ENCODE results near the gene JHY. TPM values are rescaled to one million over a fixed set of nuclear protein-coding genes. Genes with fewer than 3 reads are reported as not detected.

Gene JHY
- total and polyA plus RNA-seq, 3 experiments from 2014 or later = 4.3 to 7.6 (median 4.9) TPM

DNA sequence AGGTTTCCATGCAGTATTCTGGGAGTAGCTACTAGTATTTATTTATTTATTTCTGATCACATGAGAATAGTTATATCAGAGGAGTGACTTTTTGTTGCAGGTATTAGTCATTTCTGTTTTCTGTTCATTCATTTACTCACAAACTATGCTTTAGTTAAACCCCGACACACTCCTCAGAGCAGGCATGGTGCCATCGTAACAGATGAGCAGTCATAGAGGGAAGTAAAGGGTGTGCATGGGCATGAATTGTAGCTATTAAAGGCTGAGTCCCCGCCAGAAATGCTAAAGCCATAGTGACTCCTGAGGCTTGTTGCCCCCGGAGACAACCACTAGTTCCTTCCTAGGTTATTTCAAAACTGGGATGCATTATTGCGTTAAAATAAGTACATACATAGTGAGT is 10.6 kb downstream of the JHY start:
- H3K27me3 Mint-ChIP-seq = no peaks in the 10 kb centered on the region
- no peak overlapping the region for H3K27ac ChIP-seq (ENCODE audit: low read depth, low read length)
- no peaks in the 10 kb centered on the region for H3K9me3 Mint-ChIP-seq
- no peaks in the 10 kb centered on the region for H3K9me3 ChIP-seq (ENCODE audit: low read length)
- no peaks in the 10 kb centered on the region for H3K27me3 ChIP-seq (ENCODE audit: insufficient read depth, low read length, poor library complexity, severe bottlenecking)
- H3K4me3 ChIP-seq (ENCODE audit: low read length) = no peak overlapping the region
- H3K36me3 Mint-ChIP-seq = peaks cover 0 to 15% (median 2%) of the 10 kb centered on the region in 3 donors
- no peak overlapping the region for H3K4me3 Mint-ChIP-seq
- POLR2A ChIA-PET = no interaction called here
- no peak for DNase-seq
- CTCF ChIA-PET = interaction anchor here (1.1 kb wide), 1 partner anchor 130 kb away, joined by 3 read pairs; no protein-coding TSS in a partner anchor
- H3K4me1 ChIP-seq (ENCODE audit: insufficient read depth, low read length) = no peaks in the 10 kb centered on the region
- peaks cover 1 to 15% (median 6%) of the 10 kb centered on the region in 3 donors for H3K4me1 Mint-ChIP-seq
- no peaks in the 10 kb centered on the region for H3K36me3 ChIP-seq (ENCODE audit: insufficient read depth, low read length)
- H3K27ac Mint-ChIP-seq = no peak overlapping the region

DNA sequence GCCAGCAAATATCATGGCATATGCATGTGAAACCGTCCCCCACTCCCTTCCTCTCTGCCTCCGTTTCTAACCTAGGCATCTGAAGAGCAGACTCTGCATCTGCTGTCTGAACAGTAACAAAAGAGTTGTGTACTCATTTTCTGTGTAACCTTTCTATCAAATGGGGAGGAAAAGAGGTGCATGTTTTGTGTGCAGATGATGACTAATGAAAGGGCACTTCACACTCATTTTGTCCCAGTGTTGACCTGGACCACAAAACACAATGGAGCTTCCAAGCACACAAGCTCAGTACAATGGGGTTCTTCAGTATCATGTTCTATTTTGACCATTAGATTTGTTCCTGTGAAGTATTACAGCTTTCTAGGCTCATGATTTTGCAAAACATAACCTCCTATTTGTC is 13.0 kb downstream of the JHY start:
- H3K4me1 ChIP-seq (ENCODE audit: insufficient read depth, low read length) = no peaks in the 10 kb centered on the region
- peaks cover 0 to 15% (median 6%) of the 10 kb centered on the region in 3 donors for H3K36me3 Mint-ChIP-seq
- no peaks in the 10 kb centered on the region for H3K9me3 Mint-ChIP-seq
- H3K27me3 ChIP-seq (ENCODE audit: insufficient read depth, low read length, poor library complexity, severe bottlenecking) = no peaks in the 10 kb centered on the region
- no peak overlapping the region for H3K4me3 Mint-ChIP-seq
- no peak for DNase-seq
- POLR2A ChIA-PET = no interaction called here
- H3K4me3 ChIP-seq (ENCODE audit: low read length) = no peak overlapping the region
- CTCF ChIA-PET = interaction anchor here (1.0 kb wide), 1 partner anchor 12 kb away, joined by 3 read pairs; no protein-coding TSS in a partner anchor
- H3K27ac ChIP-seq (ENCODE audit: low read depth, low read length) = no peak overlapping the region
- H3K27ac Mint-ChIP-seq = no peak overlapping the region
- H3K4me1 Mint-ChIP-seq = peaks cover 0 to 6% (median 0%) of the 10 kb centered on the region in 3 donors
- H3K27me3 Mint-ChIP-seq = no peaks in the 10 kb centered on the region
- no peaks in the 10 kb centered on the region for H3K9me3 ChIP-seq (ENCODE audit: low read length)
- H3K36me3 ChIP-seq (ENCODE audit: insufficient read depth, low read length) = no peaks in the 10 kb centered on the region

GRCh38 chr11:122897606-122898210 is 15.1 kb downstream of the JHY start:
- ChIA-PET POLR2A (no interaction called here), CTCF (no interaction called here)

GRCh38 chr11:122898799-122899198 is 16.2 kb downstream of the JHY start:
- Histone ChIP-seq H3K27ac (ENCODE audit: low read depth, low read length) (no peak overlapping the region), H3K4me3 (ENCODE audit: low read length) (no peak overlapping the region), H3K36me3 (ENCODE audit: insufficient read depth, low read length) (no peaks in the 10 kb centered on the region), H3K4me1 (ENCODE audit: insufficient read depth, low read length) (no peaks in the 10 kb centered on the region), H3K27me3 (ENCODE audit: insufficient read depth, low read length, poor library complexity, severe bottlenecking) (no peaks in the 10 kb centered on the region), H3K9me3 (ENCODE audit: low read length) (no peaks in the 10 kb centered on the region)
- ChIA-PET CTCF (no interaction called here), POLR2A (no interaction called here)
- H3K27me3 Mint-ChIP-seq = no peaks in the 10 kb centered on the region
- no peak overlapping the region for H3K27ac Mint-ChIP-seq
- H3K36me3 Mint-ChIP-seq = peaks cover 0 to 22% (median 6%) of the 10 kb centered on the region in 3 donors
- no peak for DNase-seq
- H3K4me3 Mint-ChIP-seq = no peak overlapping the region
- no peaks in the 10 kb centered on the region for H3K9me3 Mint-ChIP-seq
- no peaks in the 10 kb centered on the region for H3K4me1 Mint-ChIP-seq

More at GRCh38 chr11:122897606-122898210, 15.1 kb downstream of the JHY start:
- no peak overlapping the region for H3K27ac ChIP-seq (ENCODE audit: low read depth, low read length)
- H3K27ac Mint-ChIP-seq = no peak overlapping the region
- H3K27me3 ChIP-seq (ENCODE audit: insufficient read depth, low read length, poor library complexity, severe bottlenecking) = no peaks in the 10 kb centered on the region
- H3K36me3 ChIP-seq (ENCODE audit: insufficient read depth, low read length) = no peaks in the 10 kb centered on the region
- peaks cover 0 to 19% (median 6%) of the 10 kb centered on the region in 3 donors for H3K36me3 Mint-ChIP-seq
- H3K4me1 Mint-ChIP-seq = peaks cover 0 to under 1% (median 0%) of the 10 kb centered on the region in 3 donors
- no peak overlapping the region for H3K4me3 ChIP-seq (ENCODE audit: low read length)
- no peaks in the 10 kb centered on the region for H3K9me3 Mint-ChIP-seq
- H3K4me3 Mint-ChIP-seq = no peak overlapping the region
- H3K9me3 ChIP-seq (ENCODE audit: low read length) = no peaks in the 10 kb centered on the region
- DNase-seq = no peak
- H3K4me1 ChIP-seq (ENCODE audit: insufficient read depth, low read length) = no peaks in the 10 kb centered on the region
- H3K27me3 Mint-ChIP-seq = no peaks in the 10 kb centered on the region

- Histone ChIP-seq H3K36me3 (ENCODE audit: insufficient read depth, low read length) (no peaks in the 10 kb centered on the region), H3K9me3 (ENCODE audit: low read length) (no peaks in the 10 kb centered on the region), H3K4me1 (ENCODE audit: insufficient read depth, low read length) (no peaks in the 10 kb centered on the region), H3K4me3 (ENCODE audit: low read length) (no peak overlapping the region), H3K27me3 (ENCODE audit: insufficient read depth, low read length, poor library complexity, severe bottlenecking) (no peaks in the 10 kb centered on the region), H3K27ac (ENCODE audit: low read depth, low read length) (no peak overlapping the region)
- Mint-ChIP-seq H3K9me3 (no peaks in the 10 kb centered on the region), H3K27ac (peak overlapping the region in 1 of 8 donors; percentile 26), H3K4me1 (no peaks in the 10 kb centered on the region), H3K4me3 (no peak overlapping the region), H3K36me3 (peaks cover 0 to 34% (median 4%) of the 10 kb centered on the region in 3 donors), H3K27me3 (no peaks in the 10 kb centered on the region)
- DNase-seq = no peak
- POLR2A ChIA-PET = interaction anchor here (0.6 kb wide), 1 partner anchor 80 kb away, joined by 4 read pairs; no protein-coding TSS in a partner anchor
- CTCF ChIA-PET = interaction anchor here (1.4 kb wide), 1 partner anchor 9 kb away, joined by 3 read pairs; no protein-coding TSS in a partner anchor
These were observed 18.1 kb downstream of the JHY start for GRCh38 chr11:122900587-122901202.

DNA sequence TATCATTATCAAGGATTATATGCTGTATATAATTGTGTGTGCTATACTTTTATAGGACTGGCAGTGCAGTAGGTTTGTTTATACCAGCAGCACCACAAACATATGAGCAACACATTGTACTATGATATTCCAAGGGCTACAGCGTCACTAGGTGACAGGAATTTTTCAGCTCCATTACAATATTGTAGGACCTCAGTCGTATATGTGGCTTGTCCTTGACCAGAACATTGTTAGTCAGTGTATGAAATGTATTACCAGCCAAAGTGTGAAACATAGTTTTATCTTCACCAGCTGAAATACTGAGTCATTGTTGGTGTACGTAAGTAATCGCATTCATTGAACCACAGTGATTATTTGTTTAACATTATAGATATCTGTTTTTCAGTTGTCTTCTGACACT is 20.4 kb downstream of the JHY start:
- Mint-ChIP-seq H3K27me3 (no peaks in the 10 kb centered on the region), H3K27ac (no peak overlapping the region), H3K9me3 (no peaks in the 10 kb centered on the region), H3K4me1 (no peaks in the 10 kb centered on the region), H3K4me3 (no peak overlapping the region), H3K36me3 (peaks cover 0 to 35% (median 4%) of the 10 kb centered on the region in 3 donors)
- CTCF ChIA-PET = interaction anchor here (1.0 to 1.4 kb wide), 2 partner anchors 8 to 121 kb away, joined by 3 read pairs; no protein-coding TSS in a partner anchor
- Histone ChIP-seq H3K36me3 (ENCODE audit: insufficient read depth, low read length) (no peaks in the 10 kb centered on the region), H3K4me1 (ENCODE audit: insufficient read depth, low read length) (no peaks in the 10 kb centered on the region), H3K9me3 (ENCODE audit: low read length) (no peaks in the 10 kb centered on the region), H3K4me3 (ENCODE audit: low read length) (no peak overlapping the region), H3K27me3 (ENCODE audit: insufficient read depth, low read length, poor library complexity, severe bottlenecking) (no peaks in the 10 kb centered on the region), H3K27ac (ENCODE audit: low read depth, low read length) (no peak overlapping the region)
- DNase-seq = no peak
- POLR2A ChIA-PET = no interaction called here

DNA sequence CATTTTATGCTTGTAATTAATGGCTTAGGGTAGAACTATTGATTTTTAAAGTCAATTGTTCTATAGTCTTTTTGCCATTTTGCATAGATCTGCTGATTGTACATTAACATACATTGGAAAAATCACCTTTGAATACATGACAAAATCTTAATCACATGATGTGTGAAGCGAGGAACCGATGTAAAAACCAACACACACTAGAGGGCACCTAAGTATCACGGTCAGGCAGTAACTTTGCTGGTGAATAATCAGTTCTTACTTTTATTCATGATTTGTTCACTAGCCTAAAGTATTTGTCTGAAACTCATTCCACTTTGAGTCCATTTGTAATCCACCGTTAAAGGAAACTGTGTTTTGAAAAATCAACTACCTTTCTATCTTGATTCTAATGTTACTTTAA is 28.2 kb downstream of the JHY start:
- CTCF ChIA-PET = interaction anchor here (1.3 kb wide), 1 partner anchor 10 kb away, joined by 3 read pairs; no protein-coding TSS in a partner anchor

DNA sequence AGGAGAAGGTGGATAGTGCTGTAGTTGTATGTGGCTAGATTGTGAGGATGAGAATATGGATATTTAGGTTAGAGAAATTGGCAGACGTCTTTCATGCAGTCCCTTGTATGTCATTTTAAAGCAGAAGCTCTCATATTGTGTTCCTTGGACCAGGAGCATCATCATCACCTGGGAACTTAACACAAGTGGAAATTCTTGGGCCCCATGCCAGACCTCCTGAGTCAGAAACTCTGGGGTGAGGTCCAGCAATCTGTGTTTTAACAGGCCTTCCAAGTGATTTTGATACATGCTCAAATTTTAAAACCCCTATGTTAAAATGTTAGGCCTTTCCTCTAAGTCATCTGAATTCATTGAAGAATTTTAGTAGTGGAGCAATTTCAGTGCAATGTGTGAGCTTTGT is 34.8 kb downstream of the JHY start:
- H3K36me3 Mint-ChIP-seq = peaks cover 0 to 4% (median 0%) of the 10 kb centered on the region in 3 donors
- H3K27ac Mint-ChIP-seq = no peak overlapping the region
- no peaks in the 10 kb centered on the region for H3K9me3 ChIP-seq (ENCODE audit: low read length)
- H3K4me1 ChIP-seq (ENCODE audit: insufficient read depth, low read length) = no peaks in the 10 kb centered on the region
- no peaks in the 10 kb centered on the region for H3K27me3 ChIP-seq (ENCODE audit: insufficient read depth, low read length, poor library complexity, severe bottlenecking)
- no peak for DNase-seq
- ChIA-PET POLR2A (no interaction called here), CTCF (no interaction called here)
- H3K36me3 ChIP-seq (ENCODE audit: insufficient read depth, low read length) = no peaks in the 10 kb centered on the region
- no peaks in the 10 kb centered on the region for H3K9me3 Mint-ChIP-seq
- no peak overlapping the region for H3K4me3 Mint-ChIP-seq
- no peak overlapping the region for H3K27ac ChIP-seq (ENCODE audit: low read depth, low read length)
- no peak overlapping the region for H3K4me3 ChIP-seq (ENCODE audit: low read length)
- H3K27me3 Mint-ChIP-seq = peaks cover 0 to 1% of the 10 kb centered on the region in 2 donors
- H3K4me1 Mint-ChIP-seq = no peaks in the 10 kb centered on the region

More for the DNA sequence above, 28.2 kb downstream of the JHY start:
- H3K27ac ChIP-seq (ENCODE audit: low read depth, low read length) = no peak overlapping the region
- Mint-ChIP-seq H3K27me3 (no peaks in the 10 kb centered on the region), H3K9me3 (no peaks in the 10 kb centered on the region), H3K4me1 (no peaks in the 10 kb centered on the region), H3K36me3 (peaks cover 0 to 11% (median 3%) of the 10 kb centered on the region in 3 donors), H3K4me3 (no peak overlapping the region), H3K27ac (no peak overlapping the region)
- H3K9me3 ChIP-seq (ENCODE audit: low read length) = no peaks in the 10 kb centered on the region
- DNase-seq = no peak
- H3K4me3 ChIP-seq (ENCODE audit: low read length) = no peak overlapping the region
- H3K4me1 ChIP-seq (ENCODE audit: insufficient read depth, low read length) = no peaks in the 10 kb centered on the region
- POLR2A ChIA-PET = no interaction called here
- no peaks in the 10 kb centered on the region for H3K27me3 ChIP-seq (ENCODE audit: insufficient read depth, low read length, poor library complexity, severe bottlenecking)
- no peaks in the 10 kb centered on the region for H3K36me3 ChIP-seq (ENCODE audit: insufficient read depth, low read length)

Data from CD8-positive, alpha-beta memory T cell (primary cell).